Measurements from ENCODE around the gene SSBP3.

SSBP3 gene

GRCh38 chr1:54272772-54273091 lies 133.5 kb downstream of the SSBP3 start:
- in situ Hi-C loops (cut with MboI; ENCODE audit: low sequenced_read_pairs): no loop called here

GRCh38 chr1:54272134-54272533 lies 134.1 kb downstream of the SSBP3 start:
- in situ Hi-C loops (cut with MboI; ENCODE audit: low sequenced_read_pairs): no loop called here

- in situ Hi-C loops (cut with MboI; ENCODE audit: low sequenced_read_pairs): no loop called here
These were observed 134.9 kb downstream of the SSBP3 start for GRCh38 chr1:54271341-54271740.

GRCh38 chr1:54270543-54270942 lies 135.7 kb downstream of the SSBP3 start:
- in situ Hi-C loops (cut with MboI; ENCODE audit: low sequenced_read_pairs): no loop called here

GRCh38 chr1:54268762-54269297 lies 137.4 kb downstream of the SSBP3 start:
- in situ Hi-C loops (cut with MboI; ENCODE audit: low sequenced_read_pairs): no loop called here

- in situ Hi-C loops (cut with MboI; ENCODE audit: low sequenced_read_pairs): no loop called here
These were observed 138.1 kb downstream of the SSBP3 start for GRCh38 chr1:54267815-54268761.

GRCh38 chr1:54266908-54267307 lies 139.3 kb downstream of the SSBP3 start:
- in situ Hi-C loops (cut with MboI; ENCODE audit: low sequenced_read_pairs): no loop called here

- in situ Hi-C loops (cut with MboI; ENCODE audit: low sequenced_read_pairs): no loop called here
These were observed 140.0 kb downstream of the SSBP3 start for GRCh38 chr1:54266195-54266594.

- in situ Hi-C loops (cut with MboI; ENCODE audit: low sequenced_read_pairs): no loop called here
These were observed 140.5 kb downstream of the SSBP3 start for GRCh38 chr1:54265659-54266058.

- in situ Hi-C loops (cut with MboI; ENCODE audit: low sequenced_read_pairs): no loop called here
These were observed 141.1 kb downstream of the SSBP3 start for GRCh38 chr1:54265126-54265525.

- in situ Hi-C loops (cut with MboI; ENCODE audit: low sequenced_read_pairs): no loop called here
These were observed 142.5 kb downstream of the SSBP3 start for GRCh38 chr1:54263601-54264226.

- in situ Hi-C loops (cut with MboI; ENCODE audit: low sequenced_read_pairs): no loop called here
These were observed 143.9 kb downstream of the SSBP3 start for GRCh38 chr1:54262244-54262643.

- in situ Hi-C loops (cut with MboI; ENCODE audit: low sequenced_read_pairs): no loop called here
These were observed 145.4 kb downstream of the SSBP3 start for GRCh38 chr1:54260810-54261209.

GRCh38 chr1:54259546-54260140 lies 146.6 kb downstream of the SSBP3 start:
- in situ Hi-C loops (cut with MboI; ENCODE audit: low sequenced_read_pairs): no loop called here

- in situ Hi-C loops (cut with MboI; ENCODE audit: low sequenced_read_pairs): no loop called here
These were observed 148.3 kb downstream of the SSBP3 start for GRCh38 chr1:54257876-54258275.

GRCh38 chr1:54257346-54257620 lies 148.9 kb downstream of the SSBP3 start:
- in situ Hi-C loops (cut with MboI; ENCODE audit: low sequenced_read_pairs): no loop called here

- in situ Hi-C loops (cut with MboI; ENCODE audit: low sequenced_read_pairs): no loop called here
These were observed 149.5 kb downstream of the SSBP3 start for GRCh38 chr1:54256522-54257345.

- in situ Hi-C loops (cut with MboI; ENCODE audit: low sequenced_read_pairs): no loop called here
These were observed 151.0 kb downstream of the SSBP3 start for GRCh38 chr1:54255026-54255702.

GRCh38 chr1:54254055-54254454 lies 152.1 kb downstream of the SSBP3 start:
- in situ Hi-C loops (cut with MboI; ENCODE audit: low sequenced_read_pairs): no loop called here

GRCh38 chr1:54253480-54253879 lies 152.7 kb downstream of the SSBP3 start:
- in situ Hi-C loops (cut with MboI; ENCODE audit: low sequenced_read_pairs): no loop called here
